ENCODE measurements around the gene EYA3.

EYA3 gene

GRCh38 chr1:27931184-27931583 lies 157.2 kb downstream of the EYA3 start:
- DNase-seq, result no peak

GRCh38 chr1:27928216-27928954 lies 160.0 kb downstream of the EYA3 start:
- in situ Hi-C loops (cut with HindIII; ENCODE audit: low pct_ligation_motif_present, low pct_unique_long_range_greater_than_20kb, low sequenced_read_pairs), result no loop called here
- no peak for DNase-seq

More at GRCh38 chr1:27931184-27931583, 157.2 kb downstream of the EYA3 start:
- in situ Hi-C loops (cut with HindIII; ENCODE audit: low pct_ligation_motif_present, low pct_unique_long_range_greater_than_20kb, low sequenced_read_pairs), result no loop called here

GRCh38 chr1:27922272-27922671 lies 166.1 kb downstream of the EYA3 start:
- no peak for DNase-seq
- in situ Hi-C loops (cut with HindIII; ENCODE audit: low pct_ligation_motif_present, low pct_unique_long_range_greater_than_20kb, low sequenced_read_pairs), result no loop called here

Data from ACHN (cell line).